SK-N-SH treated with all-trans-retinoic acid at 6 μM for 48 hours (cell line): Measurements from ENCODE around the gene ANKRD26.

Source experiments
- RARB ChIP-seq: fragments of 250-450 bp; sonication (Bioruptor Pico); IDR thresholded peaks from 2 replicates; pipeline ENCODE4 v1.8.0; 2021; ENCODE audit warnings: mild to moderate bottlenecking, moderate library complexity
- TOX ChIP-seq: fragments of 250-450 bp; sonication (Bioruptor Pico); IDR thresholded peaks from 2 replicates; pipeline ENCODE4 v1.8.0; 2021; ENCODE audit warnings: mild to moderate bottlenecking, moderate library complexity, borderline replicate concordance
- ZNF565 ChIP-seq: fragments of 450-650 bp; formaldehyde crosslinking; conservative IDR thresholded peaks from 2 replicates; pipeline ENCODE4 v1.5.0; 2020; ENCODE audit warnings: low read depth, mild to moderate bottlenecking, moderate library complexity
- TF ChIP-seq, protein P1 (sequence below): fragments of 250-450 bp; sonication (Bioruptor Pico); IDR thresholded peaks from 2 replicates; pipeline ENCODE4 v1.5.1; 2020; ENCODE audit warnings: low read depth, mild to moderate bottlenecking, moderate library complexity
- TF ChIP-seq, protein P2 (sequence below): fragments of 250-450 bp; sonication (Bioruptor Pico); IDR thresholded peaks from 2 replicates; pipeline ENCODE4 v1.8.0; 2021; ENCODE audit warnings: low read depth, mild to moderate bottlenecking, moderate library complexity, borderline replicate concordance

DNA sequence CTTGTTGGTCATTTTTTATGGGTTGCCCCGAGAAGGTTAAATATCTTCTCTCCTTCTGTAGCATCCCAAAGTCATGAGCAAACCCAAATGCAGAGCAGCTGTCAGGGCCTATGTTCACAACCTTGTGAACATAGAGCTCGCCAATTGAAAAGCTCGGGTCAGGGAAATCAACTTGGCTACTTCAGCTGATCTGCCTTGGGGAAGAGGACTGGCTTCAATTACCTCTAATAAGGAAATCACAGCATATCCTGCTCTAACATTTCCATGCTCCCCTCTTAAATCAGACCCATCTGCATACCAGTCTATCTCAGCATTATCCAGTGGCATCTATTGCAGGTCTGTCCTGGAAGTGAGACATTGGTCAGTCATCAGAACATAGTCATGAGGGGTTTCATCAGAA, 105.6 kb downstream of the ANKRD26 start:
- no peak for TF ChIP-seq RARB (CRISPR knock-in tag)
- TF ChIP-seq ZNF565, result no peak
- TF ChIP-seq, protein P1, sequence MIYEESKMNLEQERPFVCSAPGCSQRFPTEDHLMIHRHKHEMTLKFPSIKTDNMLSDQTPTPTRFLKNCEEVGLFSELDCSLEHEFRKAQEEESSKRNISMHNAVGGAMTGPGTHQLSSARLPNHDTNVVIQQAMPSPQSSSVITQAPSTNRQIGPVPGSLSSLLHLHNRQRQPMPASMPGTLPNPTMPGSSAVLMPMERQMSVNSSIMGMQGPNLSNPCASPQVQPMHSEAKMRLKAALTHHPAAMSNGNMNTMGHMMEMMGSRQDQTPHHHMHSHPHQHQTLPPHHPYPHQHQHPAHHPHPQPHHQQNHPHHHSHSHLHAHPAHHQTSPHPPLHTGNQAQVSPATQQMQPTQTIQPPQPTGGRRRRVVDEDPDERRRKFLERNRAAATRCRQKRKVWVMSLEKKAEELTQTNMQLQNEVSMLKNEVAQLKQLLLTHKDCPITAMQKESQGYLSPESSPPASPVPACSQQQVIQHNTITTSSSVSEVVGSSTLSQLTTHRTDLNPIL (CRISPR knock-in tag), result no peak
- TF ChIP-seq, protein P2, sequence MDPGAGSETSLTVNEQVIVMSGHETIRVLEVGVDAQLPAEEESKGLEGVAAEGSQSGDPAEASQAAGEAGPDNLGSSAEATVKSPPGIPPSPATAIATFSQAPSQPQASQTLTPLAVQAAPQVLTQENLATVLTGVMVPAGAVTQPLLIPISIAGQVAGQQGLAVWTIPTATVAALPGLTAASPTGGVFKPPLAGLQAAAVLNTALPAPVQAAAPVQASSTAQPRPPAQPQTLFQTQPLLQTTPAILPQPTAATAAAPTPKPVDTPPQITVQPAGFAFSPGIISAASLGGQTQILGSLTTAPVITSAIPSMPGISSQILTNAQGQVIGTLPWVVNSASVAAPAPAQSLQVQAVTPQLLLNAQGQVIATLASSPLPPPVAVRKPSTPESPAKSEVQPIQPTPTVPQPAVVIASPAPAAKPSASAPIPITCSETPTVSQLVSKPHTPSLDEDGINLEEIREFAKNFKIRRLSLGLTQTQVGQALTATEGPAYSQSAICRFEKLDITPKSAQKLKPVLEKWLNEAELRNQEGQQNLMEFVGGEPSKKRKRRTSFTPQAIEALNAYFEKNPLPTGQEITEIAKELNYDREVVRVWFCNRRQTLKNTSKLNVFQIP (CRISPR knock-in tag), result no peak
- TF ChIP-seq TOX (CRISPR knock-in tag), result no peak
